MM.1S (cell line): ENCODE results near the gene TOMM40L.

Source experiments
- EZH2 ChIP-seq: fragments of 300-600 bp; sonication (generic); optimal IDR thresholded peaks from 2 replicates; pipeline ENCODE3; 2017; ENCODE audit warnings: low read depth, mild to moderate bottlenecking, antibody characterized with exemption, low read length, mixed read lengths
- EZH2phosphoT487 ChIP-seq: fragments of 300-600 bp; sonication (generic); IDR thresholded peaks from 2 replicates; pipeline ENCODE4 v1.6.1; 2018; ENCODE audit warnings: antibody characterized with exemption, low read length
- TF ChIP-seq, protein P1 (sequence below): fragments of 300-600 bp; sonication (generic); IDR thresholded peaks from 2 replicates; pipeline ENCODE4 v1.5.1; 2016; ENCODE audit warnings: antibody characterized with exemption, low read length, mixed read lengths

- TF ChIP-seq, protein P1, sequence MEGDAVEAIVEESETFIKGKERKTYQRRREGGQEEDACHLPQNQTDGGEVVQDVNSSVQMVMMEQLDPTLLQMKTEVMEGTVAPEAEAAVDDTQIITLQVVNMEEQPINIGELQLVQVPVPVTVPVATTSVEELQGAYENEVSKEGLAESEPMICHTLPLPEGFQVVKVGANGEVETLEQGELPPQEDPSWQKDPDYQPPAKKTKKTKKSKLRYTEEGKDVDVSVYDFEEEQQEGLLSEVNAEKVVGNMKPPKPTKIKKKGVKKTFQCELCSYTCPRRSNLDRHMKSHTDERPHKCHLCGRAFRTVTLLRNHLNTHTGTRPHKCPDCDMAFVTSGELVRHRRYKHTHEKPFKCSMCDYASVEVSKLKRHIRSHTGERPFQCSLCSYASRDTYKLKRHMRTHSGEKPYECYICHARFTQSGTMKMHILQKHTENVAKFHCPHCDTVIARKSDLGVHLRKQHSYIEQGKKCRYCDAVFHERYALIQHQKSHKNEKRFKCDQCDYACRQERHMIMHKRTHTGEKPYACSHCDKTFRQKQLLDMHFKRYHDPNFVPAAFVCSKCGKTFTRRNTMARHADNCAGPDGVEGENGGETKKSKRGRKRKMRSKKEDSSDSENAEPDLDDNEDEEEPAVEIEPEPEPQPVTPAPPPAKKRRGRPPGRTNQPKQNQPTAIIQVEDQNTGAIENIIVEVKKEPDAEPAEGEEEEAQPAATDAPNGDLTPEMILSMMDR: no peak
- TF ChIP-seq EZH2 (no peak), EZH2phosphoT487 (no peak)
Measured at GRCh38 chr1:161185732-161186311, 40.0 kb upstream of the TOMM40L start.
